Hematopoietic multipotent progenitor cell treated with erythropoietin and hydrocortisone succinate and interleukin-3 and kit ligand, for 8 days (in vitro differentiated cells): Measurements from ENCODE around the gene KCNT2.

Experiments used
- DNase-seq: peaks from one replicate; pipeline ENCODE4 v3.0.0-alpha.2; 2015

Gene KCNT2

DNA sequence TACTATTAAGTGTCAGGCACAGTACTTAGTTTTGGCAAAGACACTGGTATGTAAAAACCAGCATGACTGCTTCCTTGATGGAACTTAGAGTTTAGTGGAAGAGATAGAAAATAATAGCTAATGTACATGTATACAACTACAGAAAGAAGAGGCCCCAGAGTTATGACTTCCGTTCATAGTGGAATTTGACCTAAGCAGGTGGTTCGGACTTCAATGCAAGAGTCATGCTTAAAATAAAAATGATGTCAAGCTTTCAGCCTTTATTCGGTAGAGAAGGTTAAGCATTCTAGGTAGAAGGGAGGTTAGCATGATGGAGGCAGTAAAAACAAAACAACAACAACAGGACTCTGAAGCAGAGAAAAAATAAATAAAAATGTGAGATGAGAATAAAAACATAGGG is 165.9 kb downstream of the KCNT2 start:
- no peak for DNase-seq

DNA sequence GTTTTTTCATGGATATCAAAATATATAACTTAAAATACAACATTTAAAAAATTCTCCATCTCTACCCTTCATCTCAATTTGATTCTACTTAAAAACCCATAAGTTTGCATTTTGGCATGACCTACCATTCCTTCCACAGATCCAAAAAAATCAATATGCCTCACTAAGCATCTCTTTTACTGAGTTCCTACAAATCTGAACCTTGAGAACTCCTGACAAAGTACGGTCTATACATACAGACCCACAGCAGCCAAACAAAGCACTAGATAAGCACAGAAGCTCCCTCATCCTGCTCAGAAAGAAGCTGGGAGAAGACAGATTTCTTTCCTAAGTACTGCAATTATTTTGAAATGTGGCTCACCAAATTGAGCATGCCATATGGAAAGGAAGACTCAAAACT is 167.5 kb downstream of the KCNT2 start:
- no peak for DNase-seq

DNA sequence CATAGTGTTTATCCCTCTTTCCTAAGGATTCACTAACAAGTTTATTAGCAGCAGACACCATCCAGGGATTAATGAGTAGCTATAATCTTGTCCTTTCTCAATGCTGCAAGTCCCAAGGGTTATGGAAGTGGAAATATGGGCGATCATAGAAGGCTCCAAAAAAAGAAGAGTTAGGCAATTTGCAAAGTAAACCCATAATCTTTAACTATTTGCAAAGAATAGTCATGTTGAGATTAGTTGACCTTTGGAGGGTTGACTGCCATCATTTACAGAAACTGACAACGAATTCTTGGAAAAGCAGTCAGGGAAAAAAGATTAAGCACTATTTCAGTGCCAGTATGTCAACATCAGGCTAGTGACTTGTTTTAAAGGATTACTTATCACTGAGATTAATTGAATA is 169.9 kb downstream of the KCNT2 start:
- DNase-seq: no peak

DNA sequence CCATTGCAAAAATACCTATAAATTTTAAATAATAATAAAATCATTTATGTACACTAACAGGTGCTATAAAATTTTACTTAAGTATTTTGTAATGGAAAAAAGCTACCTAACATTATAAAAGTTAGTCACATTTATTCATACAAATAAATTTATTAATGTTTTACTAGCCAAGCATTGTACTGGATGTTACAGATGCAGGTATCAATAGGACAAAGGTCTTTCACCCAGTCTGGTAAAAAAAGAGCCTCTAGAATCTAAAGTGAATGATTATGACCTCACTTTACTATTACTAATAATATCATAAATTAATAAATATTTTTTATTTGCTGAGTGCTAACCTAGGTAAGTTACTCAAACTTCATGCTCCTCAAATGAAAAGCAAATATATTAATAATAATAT is 170.6 kb downstream of the KCNT2 start:
- DNase-seq: no peak

DNA sequence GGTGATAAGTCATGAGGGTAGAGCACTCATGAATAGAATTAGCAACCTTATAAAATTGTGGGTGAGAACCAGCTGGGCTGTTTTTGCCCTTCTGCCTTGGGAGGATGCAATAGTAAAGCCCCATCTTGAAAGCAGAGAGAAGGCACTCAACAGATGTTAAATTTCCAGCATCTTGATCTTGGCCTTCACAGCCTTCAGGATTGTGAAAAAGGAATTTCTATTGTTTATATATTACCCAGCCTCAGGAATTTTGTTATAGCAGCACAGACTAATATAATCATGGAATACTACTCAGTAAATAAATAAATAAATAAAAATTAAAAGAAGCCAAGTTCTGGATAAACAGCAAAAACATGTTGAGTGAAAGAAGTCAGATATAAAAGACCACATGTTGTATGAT is 175.2 kb downstream of the KCNT2 start:
- DNase-seq: no peak

DNA sequence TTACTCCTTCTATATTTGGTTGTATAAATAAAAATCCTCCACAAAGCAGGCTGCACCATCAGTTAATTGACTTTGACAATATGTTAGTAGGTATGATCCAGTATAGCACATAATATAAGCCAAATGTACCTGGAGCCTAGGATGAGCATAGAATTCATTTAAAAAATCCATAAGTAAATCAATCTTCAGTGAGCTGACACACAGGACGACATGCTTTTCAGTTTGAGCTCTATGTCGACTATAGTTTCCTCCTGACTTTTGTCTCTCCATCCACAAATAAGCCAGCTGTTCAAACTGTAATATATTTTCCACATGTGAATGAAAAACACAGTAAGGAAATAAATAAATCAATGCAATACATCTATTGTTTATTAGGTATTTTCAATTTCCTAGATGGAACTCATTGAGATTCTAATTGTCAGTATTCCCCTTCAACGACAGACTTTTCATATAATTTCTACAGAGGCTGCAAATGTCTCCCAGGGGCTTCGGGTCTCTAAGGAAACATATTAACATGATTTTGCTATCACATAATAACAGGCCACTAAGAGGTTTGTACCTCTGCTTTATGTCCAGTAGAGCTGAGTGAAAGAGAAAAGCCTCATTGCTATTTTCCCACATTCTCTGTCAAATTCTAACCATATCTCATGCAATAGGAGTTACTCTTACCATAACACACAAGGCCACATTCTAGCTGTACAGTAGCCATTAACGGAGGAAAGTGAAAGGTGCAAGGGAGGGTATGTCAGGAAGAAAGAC is 180.1 kb downstream of the KCNT2 start:
- DNase-seq: no peak

DNA sequence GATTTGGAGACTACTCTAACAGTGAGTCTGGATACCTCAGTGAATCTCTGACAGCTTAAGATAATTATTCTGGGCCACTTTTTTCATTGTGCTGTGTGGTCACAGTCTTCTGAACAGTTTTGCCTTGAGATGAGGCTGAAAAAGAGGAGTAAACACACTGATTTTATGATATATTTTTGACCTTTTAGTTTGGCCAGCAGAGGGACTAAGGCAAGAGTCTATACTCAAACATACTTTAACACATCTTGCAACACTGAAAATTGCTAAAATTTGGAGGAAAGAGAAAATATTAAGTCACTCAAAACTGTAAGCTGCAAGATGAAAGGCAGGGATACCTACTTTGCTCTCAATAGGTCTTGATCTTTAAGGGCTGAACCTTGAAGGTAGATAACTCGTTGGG is 182.7 kb downstream of the KCNT2 start:
- no peak for DNase-seq

DNA sequence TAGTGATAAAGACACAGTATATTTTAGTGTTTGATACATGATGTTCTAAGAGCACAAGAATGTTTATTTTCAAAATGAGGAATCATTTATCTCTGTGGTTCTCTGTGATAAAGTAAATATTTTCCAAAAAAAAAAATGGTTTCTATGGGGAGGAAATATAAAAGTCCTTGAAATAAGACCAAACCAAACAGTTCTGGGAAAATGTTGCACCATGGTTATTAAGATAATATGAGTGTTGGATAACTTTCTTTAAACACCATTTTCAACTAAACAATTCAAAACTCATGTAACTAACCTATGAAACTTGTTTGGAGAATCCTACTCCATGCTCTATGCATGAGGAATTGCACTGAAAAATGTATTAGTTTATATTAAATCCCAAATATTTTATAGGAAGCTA is 184.6 kb downstream of the KCNT2 start:
- no peak for DNase-seq

DNA sequence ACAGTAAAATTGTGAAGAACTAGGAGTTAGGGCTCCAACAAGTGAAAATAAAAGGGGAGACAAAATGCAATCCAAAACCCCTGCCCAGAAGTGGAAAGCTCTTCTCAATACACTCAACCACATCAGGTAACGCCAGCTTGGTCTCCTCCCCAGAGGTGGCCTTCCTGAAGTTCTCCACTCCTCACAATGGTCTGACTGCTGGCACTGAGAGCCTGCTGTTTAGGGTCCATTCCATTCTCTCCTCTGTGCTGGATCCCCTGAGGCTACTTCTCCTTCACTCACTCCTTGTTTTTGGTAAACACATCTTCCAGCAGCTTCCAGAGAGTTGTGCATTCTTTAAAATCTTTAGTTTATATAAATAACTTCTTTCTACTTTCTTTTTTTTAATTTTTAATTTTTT is 189.5 kb downstream of the KCNT2 start:
- no peak for DNase-seq

DNA sequence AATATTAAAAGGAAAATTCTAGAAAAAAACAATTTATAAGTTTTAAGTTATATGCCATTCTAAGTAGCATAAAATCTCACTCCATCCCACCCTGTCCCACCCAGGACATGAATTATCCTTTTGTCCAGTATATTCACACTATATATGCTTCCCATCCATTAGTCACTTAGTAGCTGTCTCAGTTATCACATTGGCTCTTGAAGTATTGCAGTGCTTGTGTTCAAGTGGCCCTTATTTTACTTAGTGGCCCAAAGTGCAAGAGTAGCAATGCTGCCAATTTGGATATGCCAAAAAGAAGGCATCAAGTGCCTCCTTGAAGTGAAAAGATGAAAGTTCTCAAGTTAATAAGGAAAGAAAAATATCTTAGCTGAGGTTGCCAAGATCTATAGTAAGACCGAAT is 192.3 kb downstream of the KCNT2 start:
- no peak for DNase-seq

DNA sequence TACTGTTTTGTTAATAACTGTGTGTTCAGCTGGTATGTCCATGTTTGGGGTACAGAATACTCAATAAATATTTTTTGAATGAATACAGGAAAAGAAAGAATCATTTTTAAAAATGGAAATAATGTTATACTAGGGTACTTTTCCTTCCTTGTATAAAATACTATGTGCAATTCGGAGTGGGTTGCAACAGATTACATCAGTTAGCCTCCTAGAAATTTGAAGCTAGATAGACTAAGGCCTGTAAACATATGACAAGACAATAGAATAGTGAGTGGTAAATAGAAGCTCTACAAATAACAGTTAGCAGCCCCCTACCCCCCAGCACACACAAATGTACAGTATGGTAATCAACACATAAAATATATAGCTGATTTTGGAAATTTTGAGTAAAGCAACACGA is 195.9 kb downstream of the KCNT2 start:
- DNase-seq: no peak

DNA sequence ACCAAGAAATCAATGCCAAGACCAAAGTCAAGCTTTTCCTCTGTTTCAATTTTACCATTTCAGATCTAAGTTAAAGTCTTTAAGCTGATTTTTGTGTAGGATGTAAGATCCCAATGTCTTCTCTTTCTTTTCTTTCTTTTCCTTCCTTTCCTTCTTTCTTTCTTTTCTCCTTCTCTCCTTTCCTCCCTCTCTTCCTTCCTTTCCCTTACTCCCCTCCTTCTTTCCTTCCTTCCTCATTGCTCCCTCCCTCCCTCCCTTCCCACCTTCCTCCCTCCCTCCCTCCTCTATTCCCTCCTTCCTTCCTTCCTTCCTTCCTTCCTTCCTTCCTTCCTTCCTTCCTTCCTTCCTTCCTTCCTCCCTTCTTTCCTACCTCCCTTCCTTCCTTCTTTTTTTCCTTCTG is 197.5 kb downstream of the KCNT2 start:
- no peak for DNase-seq

DNA sequence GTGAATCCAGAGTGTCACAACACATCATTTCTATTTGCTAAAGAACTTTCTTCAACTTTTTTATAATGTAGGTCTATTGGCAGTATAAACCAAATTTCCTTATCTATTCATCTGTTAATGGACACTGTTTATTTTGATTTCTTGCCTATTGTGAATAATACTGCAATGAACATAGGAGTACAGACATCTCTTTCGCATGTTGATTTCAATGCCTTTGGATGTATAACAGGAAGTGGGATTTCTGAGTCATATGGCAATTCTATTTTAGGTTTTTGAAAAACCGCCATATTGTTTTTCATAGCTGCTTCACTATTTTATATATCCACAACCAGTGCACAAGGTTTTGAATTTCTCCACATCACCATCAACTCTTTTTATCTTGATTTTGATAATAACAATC is 198.7 kb downstream of the KCNT2 start:
- DNase-seq: no peak

DNA sequence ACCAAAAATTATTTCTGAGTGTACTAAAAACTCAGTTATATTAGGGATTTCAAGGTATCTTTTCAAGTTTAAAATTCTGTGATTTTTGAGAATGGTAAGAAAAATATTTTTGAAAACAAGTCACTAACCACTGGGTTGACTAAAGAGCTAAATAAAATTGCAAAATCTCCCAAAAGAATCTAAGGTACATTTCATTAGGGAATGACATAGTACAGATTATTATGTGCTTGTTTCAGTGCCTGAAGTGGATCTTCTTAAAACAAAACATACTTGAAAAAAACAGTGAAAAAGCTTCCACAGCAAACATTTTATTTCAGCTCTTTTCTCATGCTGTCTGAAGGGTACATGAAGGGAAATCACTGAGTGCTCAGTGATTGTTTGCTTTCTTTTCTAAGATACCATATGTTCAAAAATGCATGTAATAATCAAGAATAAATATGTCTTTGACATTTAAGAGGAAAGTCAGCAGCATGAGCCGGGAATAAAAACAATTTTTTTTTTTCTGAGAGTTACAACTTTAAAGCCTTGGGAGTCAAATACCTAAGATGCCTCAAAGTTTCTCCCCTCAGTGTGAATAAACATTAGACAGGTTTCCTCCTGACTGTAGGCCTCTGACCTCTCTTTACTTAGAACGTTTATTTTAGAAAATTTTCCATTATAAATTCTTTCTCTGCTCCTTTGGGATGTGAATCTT is 200.7 kb downstream of the KCNT2 start:
- no peak for DNase-seq

DNA sequence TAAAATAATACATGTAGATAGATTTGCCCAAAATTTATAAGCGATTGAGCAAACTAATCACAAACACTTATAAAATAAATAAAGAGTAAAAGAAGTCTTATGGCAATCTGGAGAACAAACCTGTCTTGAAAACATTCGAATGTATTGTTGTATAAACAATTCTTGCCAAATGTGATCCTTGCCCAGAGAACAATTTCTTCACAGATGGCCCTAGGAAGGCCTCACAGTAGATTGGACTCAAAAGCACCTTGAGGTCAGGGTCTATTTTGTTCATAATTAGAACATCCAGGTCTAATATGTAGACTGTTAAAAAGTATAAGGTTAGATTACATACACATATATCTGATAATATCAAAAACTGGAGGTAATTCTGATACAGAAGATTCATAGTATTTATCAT is 202.4 kb downstream of the KCNT2 start:
- no peak for DNase-seq

DNA sequence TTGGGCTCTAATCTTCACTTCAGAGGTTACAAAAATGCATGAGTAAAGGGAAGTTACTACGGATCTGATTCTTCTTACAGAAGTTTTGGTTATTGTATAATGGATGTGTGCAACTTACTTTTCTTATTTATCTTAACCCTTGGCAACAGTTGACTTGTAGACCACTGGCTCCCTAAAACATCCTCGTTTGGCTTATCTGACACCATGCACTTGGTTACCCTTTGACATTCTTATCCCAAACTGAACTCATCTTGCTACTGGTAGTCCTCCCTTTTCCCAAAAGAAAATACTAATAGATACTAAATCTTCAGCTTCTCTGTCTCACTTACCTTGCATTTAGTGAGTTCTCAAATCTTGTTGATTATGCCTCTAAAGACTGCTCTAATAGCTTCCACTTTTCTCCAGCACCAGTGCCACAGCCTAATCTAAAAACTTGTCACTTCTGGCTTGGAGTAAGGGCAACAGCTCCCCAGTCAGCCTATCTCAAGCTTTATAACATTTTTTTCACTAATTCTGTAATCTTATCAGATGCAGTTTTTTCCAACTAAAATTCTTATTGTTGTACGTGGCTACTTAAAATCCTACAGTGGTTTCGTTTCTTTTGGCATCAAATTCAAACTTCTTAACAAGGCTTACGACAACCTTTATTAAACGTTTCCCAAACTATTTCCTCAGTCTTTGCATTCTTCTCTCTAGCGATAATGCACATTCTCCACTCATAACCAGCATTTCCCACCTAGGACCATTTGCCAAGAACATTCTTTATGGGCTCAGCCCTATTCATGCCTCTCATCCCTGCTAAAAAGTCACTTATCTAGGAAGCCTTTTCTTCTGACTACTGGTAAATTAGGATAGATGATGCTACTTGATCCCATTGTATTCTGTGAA is 204.2 kb downstream of the KCNT2 start:
- no peak for DNase-seq

DNA sequence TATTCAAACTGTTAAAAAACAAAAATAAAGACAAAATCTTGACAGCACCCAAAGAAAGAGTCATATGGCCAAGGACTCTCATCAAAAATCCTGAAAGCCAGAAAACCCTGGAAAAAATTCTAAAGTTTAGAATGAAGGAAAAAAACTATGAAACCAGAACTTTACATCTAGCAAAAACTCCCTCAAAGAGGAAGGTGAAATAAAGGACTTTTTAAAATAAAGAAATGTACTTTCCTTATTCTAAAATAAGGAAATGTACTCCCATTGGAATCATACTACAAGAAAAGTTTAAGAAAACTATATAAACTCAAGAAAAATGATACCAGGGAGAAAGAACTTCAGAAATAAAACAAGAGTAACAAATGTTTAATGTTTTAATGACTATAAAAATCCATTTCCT is 206.3 kb downstream of the KCNT2 start:
- DNase-seq: no peak

DNA sequence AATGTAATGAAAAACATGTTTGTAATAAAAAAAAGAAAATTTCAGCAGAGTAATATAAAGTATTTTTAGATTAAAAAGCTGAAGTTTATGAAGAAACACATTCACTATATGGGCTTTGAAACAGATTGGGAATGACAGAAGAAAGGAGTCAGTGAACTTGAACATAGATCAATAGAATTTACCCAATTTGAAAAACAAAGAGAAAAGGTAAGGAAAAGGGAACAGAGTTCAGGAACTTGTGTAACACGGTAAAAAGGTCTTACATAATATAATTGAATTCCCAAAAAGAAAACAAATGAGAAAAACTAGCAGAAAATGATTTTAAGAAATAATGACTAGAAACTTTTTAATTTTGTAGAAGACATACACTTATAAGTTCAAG is 206.8 kb downstream of the KCNT2 start:
- no peak for DNase-seq

DNA sequence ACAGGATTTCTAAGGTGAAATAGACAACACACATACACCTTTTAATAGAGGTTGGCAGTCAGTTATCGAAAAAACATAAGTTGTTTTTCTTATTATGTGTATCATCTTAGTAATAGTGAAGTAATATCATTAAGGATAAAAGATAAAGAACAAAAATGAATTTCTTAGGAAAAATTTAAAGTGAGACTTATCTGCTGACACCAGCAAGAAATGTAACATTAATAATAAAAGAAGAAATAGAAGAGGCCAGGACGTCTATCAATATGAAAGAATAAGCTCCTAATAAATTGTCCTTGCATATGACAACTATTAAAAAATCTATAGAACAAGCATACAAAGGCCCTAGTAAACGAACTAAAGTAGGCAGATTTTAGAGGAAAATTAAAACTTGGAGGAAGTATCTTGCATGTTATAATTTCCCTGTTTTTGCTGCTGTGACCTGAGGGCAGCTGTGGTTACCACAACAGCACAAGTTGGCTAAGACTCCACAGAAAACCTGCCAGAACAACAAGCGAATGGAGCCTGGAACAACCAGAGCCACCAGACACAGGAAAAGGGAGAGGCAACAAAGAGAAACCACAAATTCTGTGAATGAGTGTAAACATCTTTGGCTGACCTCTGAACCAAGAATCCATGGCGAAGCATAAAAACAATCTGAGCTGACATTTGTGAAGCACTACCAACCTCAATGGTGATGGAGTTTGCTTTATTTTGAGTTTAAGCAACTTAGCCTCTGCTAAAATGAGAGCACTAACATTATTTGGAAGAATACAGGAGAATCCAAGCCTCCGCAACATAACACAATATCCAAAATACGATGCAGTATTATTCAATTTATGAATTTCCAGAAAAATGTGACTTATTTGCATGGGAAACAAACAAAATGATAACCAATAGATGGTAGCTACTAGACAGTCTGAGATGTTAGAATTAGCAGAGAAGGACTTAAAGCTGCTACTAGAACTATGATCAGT is 207.5 kb downstream of the KCNT2 start:
- DNase-seq: no peak

DNA sequence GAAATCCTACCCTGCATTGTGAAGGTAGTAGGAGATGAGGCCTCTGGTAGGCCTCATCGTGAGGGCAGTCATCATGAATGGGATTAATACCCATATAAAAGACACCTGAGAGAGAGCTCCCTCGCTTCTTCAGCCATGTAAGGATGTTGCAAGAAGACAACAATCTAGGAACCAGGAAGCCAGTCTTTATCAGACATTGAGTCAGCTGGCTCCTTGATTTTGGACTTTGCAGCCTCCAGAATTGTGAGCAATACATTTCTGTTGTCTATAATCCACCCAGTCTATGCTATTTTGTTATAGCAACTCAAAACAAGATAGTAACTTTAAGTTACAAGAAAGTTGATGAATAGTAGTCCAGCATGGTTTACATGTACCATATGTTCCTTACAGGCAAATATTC is 208.5 kb downstream of the KCNT2 start:
- DNase-seq: no peak

DNA sequence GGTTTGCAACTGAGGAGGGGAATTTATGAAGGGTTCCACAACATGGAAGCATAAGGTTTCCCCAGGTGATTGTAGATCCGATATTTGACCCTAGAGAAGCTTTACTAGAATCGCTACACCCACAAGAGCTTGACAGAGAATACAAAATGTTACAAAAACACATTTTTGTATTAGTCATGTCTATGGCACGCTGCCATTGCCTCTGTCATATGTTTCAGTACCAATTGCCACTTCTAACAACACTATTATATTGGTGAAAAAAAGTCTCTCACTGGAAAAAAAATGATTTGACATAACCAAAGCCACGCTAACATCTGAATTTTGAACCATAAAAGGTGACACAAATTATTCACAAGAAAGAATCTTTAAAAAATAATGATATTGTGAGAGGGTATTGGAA is 214.5 kb downstream of the KCNT2 start:
- no peak for DNase-seq

DNA sequence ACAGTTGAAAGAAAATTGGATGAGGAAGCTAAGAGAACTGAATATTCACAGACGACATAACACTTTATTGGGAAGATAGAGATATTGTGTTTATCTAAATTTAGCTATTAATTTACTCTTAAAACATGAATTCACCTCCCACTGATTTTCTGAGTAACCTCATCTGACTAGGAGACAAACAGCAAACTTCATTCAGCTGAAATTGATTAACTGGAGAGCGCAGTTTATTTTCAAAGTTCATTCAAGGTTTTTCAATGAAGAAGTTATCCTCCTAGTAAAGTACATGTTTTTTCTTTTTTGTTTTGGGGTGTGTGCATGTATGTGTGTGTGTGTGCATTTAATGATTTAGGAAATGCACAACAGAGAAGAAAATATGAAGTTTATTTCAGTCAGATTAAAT is 215.0 kb downstream of the KCNT2 start:
- DNase-seq: no peak

DNA sequence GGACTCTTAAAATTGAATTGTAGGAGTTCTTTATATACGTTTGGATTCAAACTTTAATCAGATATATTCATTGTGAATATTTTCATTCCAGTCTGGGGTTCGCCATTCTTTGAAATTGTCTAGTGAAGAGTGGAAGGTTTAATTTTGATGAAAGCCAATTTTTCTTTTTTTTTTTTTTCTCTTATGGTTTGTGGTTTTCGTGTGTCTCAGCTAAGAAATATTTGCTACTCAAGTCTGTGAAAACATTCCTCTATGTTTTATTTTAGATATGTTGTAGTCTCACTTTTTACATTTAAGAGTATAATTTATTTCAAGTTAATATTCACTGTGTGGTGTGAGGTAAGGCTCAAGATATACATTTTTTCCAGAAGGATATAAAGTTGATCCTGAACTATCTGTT is 220.5 kb downstream of the KCNT2 start:
- DNase-seq: no peak
